HL-60 (cell line): ENCODE measurements around the gene ARFGEF2.

Source experiments
- GABPA ChIP-seq: IDR thresholded peaks from 2 replicates; pipeline ENCODE4 v1.6.1; 2012; ENCODE audit warnings: low read depth
- POLR2AphosphoS5 ChIP-seq: IDR thresholded peaks from 2 replicates; pipeline ENCODE4 v1.6.1; 2012; ENCODE audit warnings: low read depth
- REST ChIP-seq: IDR thresholded peaks from 2 replicates; pipeline ENCODE4 v1.6.1; 2012; ENCODE audit warnings: low read depth; ENCODE audit not compliant: insufficient replicate concordance
- SPI1 ChIP-seq: IDR thresholded peaks from 2 replicates; pipeline ENCODE4 v1.6.1; 2012; ENCODE audit warnings: low read depth, mild to moderate bottlenecking, borderline replicate concordance
- TF ChIP-seq, protein P1 (sequence below): IDR thresholded peaks from one replicate; pipeline ENCODE4 v1.5.1; 2011; ENCODE audit warnings: low read length, control low read depth, inconsistent platforms; ENCODE audit not compliant: insufficient read depth

GRCh38 chr20:48999890-49000870 lies 78.7 kb downstream of the ARFGEF2 start:
- TF ChIP-seq, protein P1, sequence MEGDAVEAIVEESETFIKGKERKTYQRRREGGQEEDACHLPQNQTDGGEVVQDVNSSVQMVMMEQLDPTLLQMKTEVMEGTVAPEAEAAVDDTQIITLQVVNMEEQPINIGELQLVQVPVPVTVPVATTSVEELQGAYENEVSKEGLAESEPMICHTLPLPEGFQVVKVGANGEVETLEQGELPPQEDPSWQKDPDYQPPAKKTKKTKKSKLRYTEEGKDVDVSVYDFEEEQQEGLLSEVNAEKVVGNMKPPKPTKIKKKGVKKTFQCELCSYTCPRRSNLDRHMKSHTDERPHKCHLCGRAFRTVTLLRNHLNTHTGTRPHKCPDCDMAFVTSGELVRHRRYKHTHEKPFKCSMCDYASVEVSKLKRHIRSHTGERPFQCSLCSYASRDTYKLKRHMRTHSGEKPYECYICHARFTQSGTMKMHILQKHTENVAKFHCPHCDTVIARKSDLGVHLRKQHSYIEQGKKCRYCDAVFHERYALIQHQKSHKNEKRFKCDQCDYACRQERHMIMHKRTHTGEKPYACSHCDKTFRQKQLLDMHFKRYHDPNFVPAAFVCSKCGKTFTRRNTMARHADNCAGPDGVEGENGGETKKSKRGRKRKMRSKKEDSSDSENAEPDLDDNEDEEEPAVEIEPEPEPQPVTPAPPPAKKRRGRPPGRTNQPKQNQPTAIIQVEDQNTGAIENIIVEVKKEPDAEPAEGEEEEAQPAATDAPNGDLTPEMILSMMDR: no peak
- TF ChIP-seq POLR2AphosphoS5: no peak
- TF ChIP-seq GABPA: no peak
- TF ChIP-seq REST: no peak
- no peak for TF ChIP-seq SPI1
